Liver (tissue), 3 donors: ENCODE measurements around the gene NCSTN.

Experiments
- CTCF ChIP-seq: fragments of 150-350 bp; IDR thresholded peaks from 2 replicates; pipeline ENCODE4 v1.5.1; 2017; ENCODE audit warnings: improper control_type of control experiment, low read depth, low read length; ENCODE audit not compliant: missing input control
- FOXA2 ChIP-seq: IDR thresholded peaks from 2 replicates; pipeline ENCODE4 v1.6.1; 2016; ENCODE audit warnings: antibody characterized with exemption
- GABPA ChIP-seq, 2 donors: IDR thresholded peaks in 1 of 2; conservative IDR thresholded peaks in 1 of 2; 2 replicates each; pipeline ENCODE4 v1.6.1; 2016; ENCODE audit warnings: antibody characterized with exemption in 2 of 2, mild to moderate bottlenecking in 1 of 2, moderate library complexity in 1 of 2
- NR2F2 ChIP-seq: IDR thresholded peaks from 2 replicates; pipeline ENCODE4 v1.6.1; 2016; ENCODE audit warnings: antibody characterized with exemption
- REST ChIP-seq: IDR thresholded peaks from 2 replicates; pipeline ENCODE4 v1.6.1; 2016; ENCODE audit warnings: antibody characterized with exemption, mild to moderate bottlenecking
- YY1 ChIP-seq: IDR thresholded peaks from 2 replicates; pipeline ENCODE4 v1.6.1; 2016; ENCODE audit warnings: antibody characterized with exemption, mild to moderate bottlenecking
- ZBTB33 ChIP-seq: IDR thresholded peaks from 2 replicates; pipeline ENCODE4 v1.6.1; 2016; ENCODE audit warnings: antibody characterized with exemption
- donor health status: healthy.
- donor health status: healthy.

- TF ChIP-seq ZBTB33 (no peak), YY1 (no peak), CTCF (no peak), FOXA2 (no peak), GABPA (IDR thresholded peaks at IDR 0.05 in 1 of 2, conservative IDR thresholded peaks at IDR 0.05 in 1 of 2) (no peak), REST (no peak), NR2F2 (no peak)
Observed at GRCh38 chr1:160340866-160341265, 2.3 kb upstream of the NCSTN start.
